GM21381 (cell line): ENCODE measurements around the gene LEKR1.

Source experiments
- ATAC-seq: cut with Tn5 transposase; IDR thresholded peaks from one replicate; pipeline ENCODE4 v1.9.1; 2021; ENCODE audit warnings: mild to moderate bottlenecking, moderate library complexity; ENCODE audit not compliant: unreplicated experiment

Gene LEKR1

DNA sequence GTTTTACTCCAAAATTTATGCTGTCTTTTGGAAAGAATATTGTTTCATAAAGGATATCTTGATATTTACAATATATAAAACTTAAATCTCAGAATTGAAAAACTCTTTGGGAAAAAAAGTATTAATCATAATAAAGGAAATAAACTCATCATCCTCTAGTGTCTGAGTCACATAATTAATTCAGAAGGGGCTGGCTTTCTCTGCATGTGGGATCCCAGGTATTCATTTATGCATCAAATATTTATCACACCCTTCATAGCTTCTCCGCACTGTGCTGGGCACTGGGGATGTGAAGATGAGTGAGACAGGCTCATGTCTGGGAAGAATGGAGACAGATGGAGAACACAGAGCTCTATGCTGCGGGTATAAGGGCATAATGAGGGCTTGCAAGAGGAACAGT is 268.1 kb downstream of the LEKR1 start:
- ATAC-seq: no peak

DNA sequence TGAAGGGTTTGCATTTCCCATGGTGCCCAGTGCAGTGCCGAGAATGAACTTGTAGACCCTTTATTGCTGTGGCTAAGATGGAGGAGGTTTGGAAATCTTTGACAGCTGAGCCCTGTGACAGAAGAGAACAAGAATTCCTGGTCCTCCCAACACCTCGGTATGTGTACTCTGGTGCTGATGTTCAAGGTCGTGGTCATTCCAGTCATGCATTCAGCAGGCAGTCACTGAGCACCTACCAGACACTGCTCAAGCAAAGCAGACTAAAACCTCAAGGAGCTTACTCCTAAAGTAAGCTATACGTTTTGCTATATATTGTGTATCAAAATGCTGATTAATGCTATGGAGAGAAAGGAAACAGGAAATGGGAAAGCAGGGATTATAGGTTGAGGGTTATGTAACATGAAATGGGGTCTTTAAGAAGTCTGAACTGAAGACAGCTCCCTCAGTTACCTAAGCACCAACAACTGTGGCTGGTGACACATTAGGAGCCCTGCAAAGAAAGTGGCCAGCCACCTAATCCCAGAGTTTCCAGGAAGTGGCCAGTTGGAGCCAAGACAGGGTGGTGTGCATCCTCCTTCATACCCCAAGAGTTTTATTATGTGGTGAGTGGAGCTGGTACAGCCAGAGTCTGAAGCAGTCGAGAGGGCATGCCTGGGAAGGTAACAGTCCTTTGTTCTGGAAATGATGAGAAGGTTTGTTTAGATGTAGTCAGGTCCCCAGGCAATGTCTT is 268.8 kb downstream of the LEKR1 start:
- ATAC-seq: no peak
